Heart right ventricle (tissue), 16 donors: Measurements from ENCODE around the gene SCYGR1. TPM values are rescaled to one million over a fixed set of nuclear protein-coding genes. Genes with fewer than 3 reads are reported as not detected.

Experiments used
- ATAC-seq, 8 donors: fragments of 200-7000 bp; cut with Tn5 transposase; one replicate each; pipeline ENCODE4 v1.9.1; 2020; ENCODE audit warnings: mild to moderate bottlenecking in 8 of 8, moderate library complexity in 8 of 8, moderate number of reproducible peaks in 1 of 8
- DNase-seq, 2 donors: peaks; one replicate each; pipeline ENCODE4 v3.0.0-alpha.2; 2020
- H3K27ac ChIP-seq, 10 donors: fragments of 200-600 bp; sonication (generic) in 2 of 10; one replicate each; pipeline versions ENCODE4 v1.5.0 to v1.8.0; 2020 to 2022; ENCODE audit warnings: mild to moderate bottlenecking in 3 of 10
- H3K27me3 ChIP-seq, 7 donors: fragments of 200-600 bp; one replicate each; pipeline ENCODE4 v1.8.0; 2021 to 2022; ENCODE audit warnings: mild to moderate bottlenecking in 2 of 7
- H3K36me3 ChIP-seq, 9 donors: fragments of 200-600 bp; sonication (generic) in 1 of 9; one replicate each; pipeline versions ENCODE4 v1.5.0 to v1.8.0; 2020 to 2022; ENCODE audit warnings: mild to moderate bottlenecking in 2 of 9
- H3K4me1 ChIP-seq, 9 donors: fragments of 200-600 bp; sonication (generic) in 1 of 9; one replicate each; pipeline versions ENCODE4 v1.5.0 to v1.8.0; 2020 to 2022; ENCODE audit warnings: mild to moderate bottlenecking in 4 of 9
- H3K4me3 ChIP-seq, 10 donors: fragments of 200-600 bp; sonication (generic) in 2 of 10; one replicate each; pipeline versions ENCODE4 v1.5.0 to v1.8.0; 2020 to 2022; ENCODE audit warnings: mild to moderate bottlenecking in 7 of 10, moderate library complexity in 2 of 10
- H3K9me3 ChIP-seq, 11 donors: fragments of 200-600 bp in 10 of 11; sonication (generic) in 2 of 11; one replicate each; pipeline versions ENCODE4 v1.5.0 to v1.8.0; 2013 to 2022; ENCODE audit warnings: mild to moderate bottlenecking in 2 of 11, control low read depth in 1 of 11, moderate library complexity in 1 of 11
- WGBS, 2 donors: extraction: QIAGEN DNeasy Blood & Tissue Kit; methylation state at CpG; one replicate each; pipeline ENCODE4 v1.1.7; 2013; ENCODE audit warnings: inconsistent platforms in 1 of 2; 5-methylcytosine and 5-hydroxymethylcytosine counted together
- intact Hi-C, 10 donors: fragments of 100-400 bp; cut with DNase I; formaldehyde crosslinking; loops; one replicate each; pipeline versions ENCODE4 v1.11.1 to v1.14.2; 2022
- polyA plus RNA-seq, 2 donors: library from polyadenylated mRNA; stranded (reverse); fragments of 200-250 nt; gene quantifications; one replicate each; pipeline ENCODE4 v1.2.3, GENCODE V29; 2013
- total RNA-seq, 10 donors: library from RNA; stranded (reverse); fragmentation: NEBNext Ultra II Directional in 3 of 10; extraction: Animal tissue kit (Norgen Biotek cat#: 25700) in 3 of 10; gene quantifications; one replicate each; pipeline versions ENCODE4 v1.2.1 to v1.2.4, GENCODE V29; 2021 to 2023
- TF ChIP-seq, protein P1 (sequence below), 9 donors: fragments of 200-600 bp; sonication (generic) in 2 of 9; IDR thresholded peaks; one replicate each; pipeline versions ENCODE4 v1.5.0 to v1.8.0; 2021 to 2022; ENCODE audit warnings: antibody characterized with exemption in 9 of 9, mild to moderate bottlenecking in 5 of 9, moderate library complexity in 1 of 9
- donor health status: Arrhythmogenic right ventricular cardiomyopathy.
- donor health status: ischemic (EF 13 %, LVEDD 7.1; RV severe dilation, severe dysfunction).
- donor health status: healthy with polysubstance abuse.
- donor health status: DM: no; HTN: yes; CAD: no.
- donor health status: DM: no; HTN: no; CAD: no.
- donor health status: ischemic (EF 25% LVEDD 6.9; RV normal size, moderate dysfunction).
- donor health status: ischemic (EF 25% LVEDD 5.7; RV mildly dilated, moderate dysfunction).
- donor health status: healthy.
- donor health status: DM: yes; HTN: yes; CAD: no.
- donor health status: Ischemic cardiomyopathy.
- donor health status: ischemic (EF 35%, LVEDD 5.7; RV mildly dilated, moderate dysfunction).
- donor health status: nonischemic (EF 11% LVEDD 7.7; RV severe dilation, severe dysfunction).
- donor health status: DM: yes; HTN: yes; CAD: no.
- donor health status: PGD.
- donor health status: ischemic (EF 29% LVEDD 5.4; RV normal size, mild dysfunction).
- donor health status: nonischemic (EF 23%, LVEDD 6.1; RV moderate dilation, normal function).

Gene SCYGR1
- total and polyA plus RNA-seq, 12 donors, result not detected

DNA sequence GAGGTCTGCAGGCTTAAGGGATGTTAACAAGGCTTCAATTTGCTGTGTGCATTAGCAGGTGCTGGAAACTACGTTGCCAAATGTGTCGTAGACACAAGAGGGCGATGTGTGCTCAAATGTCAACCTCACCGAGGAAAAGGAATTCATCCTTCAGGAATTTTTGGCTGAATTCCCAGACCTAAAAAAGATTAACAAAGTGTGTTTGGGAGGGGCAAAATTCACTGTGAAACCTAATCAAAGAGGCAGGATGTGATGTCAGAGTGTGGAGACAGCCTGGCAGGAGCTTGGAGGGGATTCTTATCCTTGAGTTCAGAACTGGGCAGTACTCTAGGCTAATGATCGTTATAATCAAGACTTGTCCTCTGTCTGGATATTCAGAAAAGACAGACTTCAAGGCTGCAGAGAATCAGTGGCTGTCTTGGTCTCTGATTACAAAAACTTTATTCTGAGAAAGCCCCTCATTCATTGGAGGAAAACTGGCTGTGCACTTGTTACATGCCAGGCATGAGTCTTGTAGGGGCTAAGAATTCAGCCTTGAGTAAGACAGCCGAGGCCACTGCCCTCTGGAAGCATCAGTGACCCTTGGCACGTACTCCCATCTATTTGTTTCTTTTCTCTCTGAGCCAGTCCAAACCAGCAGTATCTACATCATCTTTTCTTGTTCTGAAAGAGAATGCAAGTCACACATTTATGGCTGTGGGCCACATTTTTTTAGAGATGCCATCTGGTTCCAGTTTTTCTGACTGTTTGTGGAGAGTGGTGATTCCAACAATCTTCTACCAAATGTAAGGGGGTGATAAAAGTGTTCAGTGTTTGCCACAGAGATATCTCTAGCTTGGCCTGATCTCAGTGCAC, 18.7 kb upstream of the SCYGR1 start:
- intact Hi-C loops, result loop anchor here (1.0 to 10.0 kb wide), 10 partner anchors 58 to 361 kb away; partner anchors contain the start of genes AGFG1 (in 4 of the 10) and SCYGR5 (in 1 of the 10)
- Histone ChIP-seq H3K27ac (peak overlapping the region; percentile 29 to 84 (median 66)), H3K36me3 (no peaks in the 10 kb centered on the region), H3K4me1 (peaks cover 4 to 48% (median 14%) of the 10 kb centered on the region in 9 donors), H3K27me3 (no peaks in the 10 kb centered on the region), H3K9me3 (no peaks in the 10 kb centered on the region), H3K4me3 (no peak overlapping the region)
- WGBS, 2 donors, result 5 to 8% methylated on average over 7 of the region's 7 CpGs
- TF ChIP-seq, protein P1, sequence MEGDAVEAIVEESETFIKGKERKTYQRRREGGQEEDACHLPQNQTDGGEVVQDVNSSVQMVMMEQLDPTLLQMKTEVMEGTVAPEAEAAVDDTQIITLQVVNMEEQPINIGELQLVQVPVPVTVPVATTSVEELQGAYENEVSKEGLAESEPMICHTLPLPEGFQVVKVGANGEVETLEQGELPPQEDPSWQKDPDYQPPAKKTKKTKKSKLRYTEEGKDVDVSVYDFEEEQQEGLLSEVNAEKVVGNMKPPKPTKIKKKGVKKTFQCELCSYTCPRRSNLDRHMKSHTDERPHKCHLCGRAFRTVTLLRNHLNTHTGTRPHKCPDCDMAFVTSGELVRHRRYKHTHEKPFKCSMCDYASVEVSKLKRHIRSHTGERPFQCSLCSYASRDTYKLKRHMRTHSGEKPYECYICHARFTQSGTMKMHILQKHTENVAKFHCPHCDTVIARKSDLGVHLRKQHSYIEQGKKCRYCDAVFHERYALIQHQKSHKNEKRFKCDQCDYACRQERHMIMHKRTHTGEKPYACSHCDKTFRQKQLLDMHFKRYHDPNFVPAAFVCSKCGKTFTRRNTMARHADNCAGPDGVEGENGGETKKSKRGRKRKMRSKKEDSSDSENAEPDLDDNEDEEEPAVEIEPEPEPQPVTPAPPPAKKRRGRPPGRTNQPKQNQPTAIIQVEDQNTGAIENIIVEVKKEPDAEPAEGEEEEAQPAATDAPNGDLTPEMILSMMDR (IDR thresholded peaks at IDR 0.05), result peak; percentile 31 to 85 (median 73)
- peak; percentile 86 to 94 (median 90) for ATAC-seq
- DNase-seq, result peak; percentile 20 to 73

- Histone ChIP-seq H3K36me3 (no peaks in the 10 kb centered on the region), H3K27ac (peak overlapping the region in 1 of 10 donors; percentile 71), H3K4me3 (no peak overlapping the region), H3K9me3 (no peaks in the 10 kb centered on the region), H3K4me1 (peaks cover 4 to 40% (median 14%) of the 10 kb centered on the region in 9 donors), H3K27me3 (no peaks in the 10 kb centered on the region)
- intact Hi-C loops, result loop anchor here (2.0 to 10.0 kb wide), 8 partner anchors 60 to 363 kb away; partner anchors contain the start of genes AGFG1 (in 4 of the 10) and SCYGR5 (in 1 of the 10)
- WGBS, 2 donors, result 82 to 85% methylated on average over 4 of the region's 4 CpGs
- TF ChIP-seq, protein P1 (IDR thresholded peaks at IDR 0.05), result no peak
- no peak for DNase-seq
- ATAC-seq, result no peak
Observed at GRCh38 chr2:227404585-227405271, 17.0 kb upstream of the SCYGR1 start.

- peaks cover 4 to 34% (median 14%) of the 10 kb centered on the region in 9 donors for H3K4me1 ChIP-seq
- no peaks in the 10 kb centered on the region for H3K9me3 ChIP-seq
- no peak overlapping the region for H3K27ac ChIP-seq
- ATAC-seq (no peak), DNase-seq (no peak)
- WGBS, 2 donors, result 58 to 61% methylated on average over 4 of the region's 4 CpGs
- H3K4me3 ChIP-seq, result no peak overlapping the region
- intact Hi-C loops, result loop anchor here in 4 of 10 donors (10.0 kb wide), 4 partner anchors 62 to 362 kb away; partner anchors contain the start of gene SCYGR5 (in 1 of the 4)
- TF ChIP-seq, protein P1 (IDR thresholded peaks at IDR 0.05), result no peak
- no peaks in the 10 kb centered on the region for H3K27me3 ChIP-seq
- H3K36me3 ChIP-seq, result no peaks in the 10 kb centered on the region
Observed at GRCh38 chr2:227402959-227403358, 15.2 kb upstream of the SCYGR1 start.

- H3K9me3 ChIP-seq, result no peaks in the 10 kb centered on the region
- peaks cover 4 to 37% (median 14%) of the 10 kb centered on the region in 9 donors for H3K4me1 ChIP-seq
- no peaks in the 10 kb centered on the region for H3K36me3 ChIP-seq
- no peak overlapping the region for H3K4me3 ChIP-seq
- DNase-seq (no peak), ATAC-seq (no peak)
- H3K27ac ChIP-seq, result no peak overlapping the region
- no peaks in the 10 kb centered on the region for H3K27me3 ChIP-seq
- TF ChIP-seq, protein P1 (IDR thresholded peaks at IDR 0.05), result no peak
- intact Hi-C loops, result loop anchor here in 4 of 10 donors (10.0 kb wide), 4 partner anchors 62 to 362 kb away; partner anchors contain the start of gene SCYGR5 (in 1 of the 4)
Observed at GRCh38 chr2:227402321-227402720, 14.6 kb upstream of the SCYGR1 start.
